ENCODE measurements around the gene SSC4D. TPM values are rescaled to one million over a fixed set of nuclear protein-coding genes. Genes with fewer than 3 reads are reported as not detected.

SSC4D gene
- polyA plus RNA-seq, 3 donors, result 0.48 to 0.56 (median 0.56) TPM

GRCh38 chr7:76354516-76354915 lies 55.0 kb downstream of the SSC4D start:
- Mint-ChIP-seq H3K9me3 (no peaks in the 10 kb centered on the region), H3K27me3 (ENCODE audit: low read depth in 3 of 3) (peaks cover 0 to 5% (median 0%) of the 10 kb centered on the region in 3 donors), H3K36me3 (peaks cover 23 to 48% of the 10 kb centered on the region in 2 donors), H3K4me3 (no peak overlapping the region), H3K27ac (peak overlapping the region in 2 of 7 donors; percentile 9 to 66), H3K4me1 (peaks cover 40% of the 10 kb centered on the region)
- DNase-seq, result no peak
- peaks cover 26 to 35% of the 10 kb centered on the region in 2 donors for H3K4me1 ChIP-seq (ENCODE audit: control insufficient read depth in 1 of 2, insufficient read depth in 2 of 2, low read length in 2 of 2)
- no peak overlapping the region for H3K4me2 ChIP-seq (replicated peaks; ENCODE audit: extremely low read depth, low read length, poor library complexity, severe bottlenecking)
- H2AFZ ChIP-seq (ENCODE audit: insufficient read depth, low read depth, low read length, poor library complexity, severe bottlenecking), result no peak overlapping the region
- H4K20me1 ChIP-seq (ENCODE audit: insufficient read depth, low read length), result peaks cover 91% of the 10 kb centered on the region
- H3K9me3 ChIP-seq (replicated peaks in 1 of 2; ENCODE audit: control insufficient read depth in 1 of 2, insufficient read depth in 1 of 2, low read length in 2 of 2), result no peaks in the 10 kb centered on the region
- WGBS (ENCODE audit: insufficient coverage), result 100% methylated on average over 1 of the region's 4 CpGs
- no peak overlapping the region for H3K4me3 ChIP-seq (replicated peaks in 1 of 3; ENCODE audit: low read depth in 2 of 3, low read length in 3 of 3)
- H3K9ac ChIP-seq (ENCODE audit: insufficient read depth, low read length, poor library complexity, severe bottlenecking), result no peak overlapping the region
- H3K36me3 ChIP-seq (replicated peaks in 1 of 2; ENCODE audit: control insufficient read depth in 1 of 2, insufficient read depth in 2 of 2, low read length in 2 of 2), result peaks cover 21 to 31% of the 10 kb centered on the region in 2 donors
- peaks cover 92% of the 10 kb centered on the region for H3K79me2 ChIP-seq (ENCODE audit: insufficient read depth, low read length)
- no peak overlapping the region for H3K27ac ChIP-seq (ENCODE audit: low read depth in 1 of 2, low read length in 2 of 2)
- no peaks in the 10 kb centered on the region for H3K27me3 ChIP-seq (ENCODE audit: control insufficient read depth in 2 of 2, insufficient read depth in 2 of 2, low read length in 2 of 2)
- intact Hi-C loops (cut with micrococcal nuclease), result no loop called here
- no peak for TF ChIP-seq CTCF (IDR thresholded peaks at IDR 0.05)

DNA sequence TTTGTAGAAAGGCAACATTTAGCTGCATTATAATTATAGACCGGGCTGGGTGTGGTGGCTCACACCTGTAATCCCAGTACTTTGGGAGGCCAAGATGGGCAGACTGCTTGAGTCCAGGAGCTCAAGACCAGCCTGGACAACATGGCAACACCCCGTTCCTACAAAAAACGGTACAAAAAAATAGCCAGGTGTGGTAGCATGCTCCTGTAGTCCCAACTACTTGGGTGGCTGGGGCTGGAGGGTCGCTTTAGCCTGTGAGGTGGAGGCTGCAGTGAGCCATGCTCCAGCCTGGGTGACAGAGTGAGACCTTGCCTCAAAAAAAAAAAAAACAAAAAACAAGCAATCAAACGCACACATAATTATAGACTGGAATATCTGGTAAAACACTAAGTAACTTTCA lies 55.8 kb downstream of the SSC4D start:
- no peaks in the 10 kb centered on the region for H3K9me3 Mint-ChIP-seq
- H3K4me1 Mint-ChIP-seq, result peaks cover 39% of the 10 kb centered on the region
- no peak overlapping the region for H3K4me3 ChIP-seq (replicated peaks in 1 of 3; ENCODE audit: low read depth in 2 of 3, low read length in 3 of 3)
- H3K27me3 ChIP-seq (ENCODE audit: control insufficient read depth in 2 of 2, insufficient read depth in 2 of 2, low read length in 2 of 2), result no peaks in the 10 kb centered on the region
- peaks cover 24 to 32% of the 10 kb centered on the region in 2 donors for H3K4me1 ChIP-seq (ENCODE audit: control insufficient read depth in 1 of 2, insufficient read depth in 2 of 2, low read length in 2 of 2)
- no peaks in the 10 kb centered on the region for H3K9me3 ChIP-seq (replicated peaks in 1 of 2; ENCODE audit: control insufficient read depth in 1 of 2, insufficient read depth in 1 of 2, low read length in 2 of 2)
- intact Hi-C loops (cut with micrococcal nuclease), result no loop called here
- peaks cover 0 to 5% (median 0%) of the 10 kb centered on the region in 3 donors for H3K27me3 Mint-ChIP-seq (ENCODE audit: low read depth in 3 of 3)
- peaks cover 99% of the 10 kb centered on the region for H4K20me1 ChIP-seq (ENCODE audit: insufficient read depth, low read length)
- 100% methylated on average over 1 of the region's 5 CpGs for WGBS (ENCODE audit: insufficient coverage)
- H3K9ac ChIP-seq (ENCODE audit: insufficient read depth, low read length, poor library complexity, severe bottlenecking), result no peak overlapping the region
- H3K36me3 Mint-ChIP-seq, result peaks cover 27 to 55% of the 10 kb centered on the region in 2 donors
- DNase-seq, result no peak
- H3K27ac Mint-ChIP-seq, result no peak overlapping the region
- H3K36me3 ChIP-seq (replicated peaks in 1 of 2; ENCODE audit: control insufficient read depth in 1 of 2, insufficient read depth in 2 of 2, low read length in 2 of 2), result peaks cover 22 to 39% of the 10 kb centered on the region in 2 donors
- H3K79me2 ChIP-seq (ENCODE audit: insufficient read depth, low read length), result peaks cover 100% of the 10 kb centered on the region
- no peak overlapping the region for H3K27ac ChIP-seq (ENCODE audit: low read depth in 1 of 2, low read length in 2 of 2)
- no peak overlapping the region for H3K4me3 Mint-ChIP-seq
- TF ChIP-seq CTCF (IDR thresholded peaks at IDR 0.05), result no peak
- H2AFZ ChIP-seq (ENCODE audit: insufficient read depth, low read depth, low read length, poor library complexity, severe bottlenecking), result no peak overlapping the region
- H3K4me2 ChIP-seq (replicated peaks; ENCODE audit: extremely low read depth, low read length, poor library complexity, severe bottlenecking), result no peak overlapping the region

Data from CD14-positive monocyte (primary cell).